GM18519 (cell line): ENCODE data around the gene CRYBA4.
A peak's percentile ranks its signal among the peaks of the same experiment; 100 is the strongest.
"Not testable (repeated sequence)": the region's sequence is repeated elsewhere in the genome, so short reads cannot be mapped to it uniquely, and the experiment has no call there.

Source experiments
- ATAC-seq: cut with Tn5 transposase; IDR thresholded peaks from one replicate; pipeline ENCODE4 v1.9.1; 2021; ENCODE audit warnings: mild to moderate bottlenecking, moderate library complexity; ENCODE audit not compliant: unreplicated experiment, low FRiP score

Gene CRYBA4

GRCh38 chr22:26593763-26594162 lies 28.0 kb upstream of the CRYBA4 start:
- ATAC-seq, result no peak

DNA sequence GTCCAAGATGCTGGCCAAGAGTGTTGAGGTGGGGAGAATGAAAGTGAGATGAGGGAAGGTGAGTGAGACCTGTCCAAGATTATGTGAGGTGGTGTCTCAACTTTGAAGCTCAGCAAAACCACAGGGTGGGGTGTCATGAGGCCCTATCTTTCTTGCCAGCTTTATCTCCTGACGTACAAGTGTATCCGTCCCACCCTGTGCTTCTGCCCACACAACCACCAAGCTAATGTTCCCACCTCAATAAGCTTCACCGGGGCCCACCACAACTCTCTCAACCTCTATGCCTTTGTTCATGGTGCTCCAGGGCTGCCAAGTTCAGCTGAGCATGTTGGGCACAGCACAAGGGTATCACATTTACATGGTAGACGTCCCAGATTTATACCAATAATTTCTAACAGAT lies 24.7 kb upstream of the CRYBA4 start:
- ATAC-seq, result no peak

- ATAC-seq, result no peak
Measured at GRCh38 chr22:26597480-26597879, 24.3 kb upstream of the CRYBA4 start.

- no peak for ATAC-seq
Measured at GRCh38 chr22:26599505-26599904, 22.3 kb upstream of the CRYBA4 start.

- no peak for ATAC-seq
Measured at GRCh38 chr22:26601726-26602125, 20.0 kb upstream of the CRYBA4 start.

DNA sequence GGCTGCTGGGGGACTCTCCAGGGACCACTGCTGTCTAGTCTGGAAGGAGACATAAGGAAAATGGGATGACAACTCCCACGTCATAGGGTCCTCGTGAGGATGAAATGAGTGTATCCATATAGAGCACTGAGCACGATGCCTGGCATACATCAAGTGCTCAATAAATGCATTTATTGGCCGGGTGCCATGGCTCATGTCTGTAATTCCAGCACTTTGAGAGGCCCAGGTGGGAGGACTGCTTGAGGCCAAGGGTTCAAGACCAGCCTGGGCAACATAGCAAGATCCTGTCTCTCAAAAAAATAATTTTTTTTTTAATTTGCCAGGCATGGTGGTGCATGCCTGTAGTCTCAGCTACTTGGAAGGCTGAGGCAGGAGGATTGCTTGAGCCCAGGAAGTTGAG lies 19.6 kb upstream of the CRYBA4 start:
- ATAC-seq, result no peak

GRCh38 chr22:26604368-26604767 lies 17.4 kb upstream of the CRYBA4 start:
- ATAC-seq, result no peak

- no peak for ATAC-seq
Measured at GRCh38 chr22:26606611-26607010, 15.2 kb upstream of the CRYBA4 start.

DNA sequence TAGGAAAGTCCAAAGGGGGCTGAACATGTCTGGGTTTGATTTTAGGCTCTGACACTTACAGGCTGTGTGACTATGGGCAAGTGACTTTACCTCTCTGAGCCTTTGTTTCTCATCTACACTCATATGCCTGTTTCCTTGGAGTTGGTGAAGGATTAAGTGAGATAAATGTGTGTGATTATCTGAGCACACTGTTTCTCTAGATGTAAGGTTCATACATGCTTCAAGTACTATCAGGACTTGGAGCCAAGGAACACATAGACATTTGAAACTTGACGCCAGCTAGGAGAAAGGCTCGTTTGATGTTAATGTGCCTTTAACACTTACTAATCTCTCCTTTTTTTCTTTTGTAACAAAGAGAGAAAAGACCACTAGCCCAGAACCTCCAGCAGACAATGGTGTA lies 13.6 kb upstream of the CRYBA4 start:
- no peak for ATAC-seq

DNA sequence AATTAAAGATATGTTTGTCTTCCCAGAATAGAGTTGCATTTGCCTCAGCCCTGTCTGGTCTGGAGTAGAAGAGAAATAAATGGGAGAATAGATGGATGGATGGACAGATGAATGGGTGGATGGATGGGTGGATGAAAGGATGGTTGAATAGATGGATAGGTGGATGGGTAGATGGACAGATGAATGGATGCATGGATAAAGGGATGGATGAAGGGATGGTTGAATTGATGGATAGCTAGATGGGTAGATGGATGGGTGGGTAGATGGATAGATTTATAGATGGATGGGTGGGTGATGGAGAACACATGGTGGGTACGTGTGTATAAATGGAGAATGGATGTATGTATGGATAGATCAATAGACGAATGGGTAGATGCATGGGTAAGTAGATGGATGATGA lies 12.5 kb upstream of the CRYBA4 start:
- ATAC-seq, result no peak

GRCh38 chr22:26610072-26610958 lies 11.4 kb upstream of the CRYBA4 start:
- ATAC-seq, result peak; percentile 71

DNA sequence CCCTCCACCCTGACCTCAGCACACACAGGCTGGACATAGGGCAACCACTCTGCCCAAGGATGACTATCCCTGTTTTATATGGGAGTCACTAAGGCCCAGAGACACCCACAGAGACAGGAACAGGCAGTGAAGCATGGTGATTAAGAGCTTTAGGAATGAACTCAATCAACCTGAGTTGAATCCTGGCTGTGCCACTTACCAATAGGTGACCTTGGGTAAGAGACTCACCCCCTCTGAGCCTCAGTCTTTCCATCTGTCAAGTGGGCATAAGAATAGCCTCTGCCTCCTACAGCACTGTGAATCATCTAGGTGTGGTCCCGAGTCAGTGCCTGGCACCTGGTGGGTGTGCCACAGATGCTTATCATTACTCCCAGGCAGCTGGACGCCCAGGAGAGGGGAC lies 10.8 kb upstream of the CRYBA4 start:
- ATAC-seq, result no peak

- no peak for ATAC-seq
Measured at GRCh38 chr22:26612652-26613051, 9.1 kb upstream of the CRYBA4 start.

- ATAC-seq, result not testable (repeated sequence)
Measured at GRCh38 chr22:26613753-26614152, 8.0 kb upstream of the CRYBA4 start.

- no peak for ATAC-seq
Measured at GRCh38 chr22:26614322-26614721, 7.4 kb upstream of the CRYBA4 start.

DNA sequence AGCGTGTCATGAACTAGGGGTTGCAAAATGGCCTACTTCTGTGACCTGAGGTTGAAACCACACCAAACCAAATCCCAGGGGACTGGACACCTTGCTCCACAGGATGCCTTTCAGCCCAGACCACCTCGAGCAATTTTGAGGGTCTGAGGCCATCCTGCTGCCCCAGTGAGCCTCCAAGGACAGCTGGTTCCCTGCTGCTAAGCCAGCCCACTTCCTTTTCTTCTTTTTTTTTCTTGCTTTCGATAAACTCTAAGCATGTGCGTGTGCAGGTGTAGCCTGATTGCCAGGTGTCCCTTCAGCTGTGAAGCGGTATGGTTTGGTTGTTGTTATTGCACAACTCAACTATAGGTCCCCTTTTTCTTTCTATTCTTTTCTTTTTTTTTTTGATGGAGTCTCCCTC lies 6.6 kb upstream of the CRYBA4 start:
- ATAC-seq, result no peak

DNA sequence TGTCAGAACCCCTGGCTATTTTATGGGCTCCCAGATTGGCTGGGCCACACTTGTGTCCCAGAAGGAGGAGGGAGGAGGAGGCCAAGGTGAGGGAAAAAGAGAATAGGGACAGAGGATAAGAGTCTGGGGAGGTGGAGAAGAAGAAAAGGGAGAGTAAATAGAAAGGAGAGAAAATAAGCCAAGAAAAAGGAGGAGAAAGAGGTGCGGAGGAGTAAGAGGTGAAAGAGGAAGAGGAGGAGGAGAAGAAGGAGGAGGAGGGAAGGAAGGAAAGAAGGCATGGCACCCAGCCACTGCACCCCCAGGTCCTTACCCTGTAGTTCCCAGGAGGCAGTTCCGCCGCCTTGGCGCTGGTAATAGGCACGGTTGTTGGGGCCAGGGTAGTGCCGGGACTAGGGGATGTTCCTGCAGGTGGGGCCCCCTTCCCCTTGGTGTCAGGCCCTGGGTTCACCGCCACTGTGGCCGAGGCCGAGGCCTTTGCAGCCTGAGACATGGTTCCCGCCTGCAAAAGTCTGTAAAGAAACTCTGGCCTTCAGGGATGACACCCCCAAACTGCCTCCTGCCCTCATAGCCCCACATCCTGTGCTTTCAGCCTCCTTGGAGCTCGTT lies 5.8 kb upstream of the CRYBA4 start:
- ATAC-seq, result no peak

DNA sequence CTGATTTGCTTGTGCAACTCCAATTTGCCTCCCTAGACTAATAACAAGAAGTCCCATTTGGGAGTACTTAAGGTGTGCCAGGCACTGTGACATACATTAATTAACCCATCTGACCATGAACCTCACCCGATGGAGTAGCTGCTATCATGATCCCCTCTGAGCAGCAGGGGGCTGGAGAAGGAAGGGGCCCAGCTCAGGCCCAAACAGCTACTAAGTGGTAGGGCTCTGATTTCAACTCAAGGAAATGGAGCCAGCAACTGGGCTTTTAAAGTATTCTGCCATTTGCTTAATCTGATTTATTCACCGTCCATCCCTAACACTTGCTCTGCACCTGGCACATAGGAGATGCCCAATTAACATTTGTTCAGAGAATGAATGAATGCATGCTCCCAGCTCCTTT lies 5.1 kb upstream of the CRYBA4 start:
- ATAC-seq, result no peak

DNA sequence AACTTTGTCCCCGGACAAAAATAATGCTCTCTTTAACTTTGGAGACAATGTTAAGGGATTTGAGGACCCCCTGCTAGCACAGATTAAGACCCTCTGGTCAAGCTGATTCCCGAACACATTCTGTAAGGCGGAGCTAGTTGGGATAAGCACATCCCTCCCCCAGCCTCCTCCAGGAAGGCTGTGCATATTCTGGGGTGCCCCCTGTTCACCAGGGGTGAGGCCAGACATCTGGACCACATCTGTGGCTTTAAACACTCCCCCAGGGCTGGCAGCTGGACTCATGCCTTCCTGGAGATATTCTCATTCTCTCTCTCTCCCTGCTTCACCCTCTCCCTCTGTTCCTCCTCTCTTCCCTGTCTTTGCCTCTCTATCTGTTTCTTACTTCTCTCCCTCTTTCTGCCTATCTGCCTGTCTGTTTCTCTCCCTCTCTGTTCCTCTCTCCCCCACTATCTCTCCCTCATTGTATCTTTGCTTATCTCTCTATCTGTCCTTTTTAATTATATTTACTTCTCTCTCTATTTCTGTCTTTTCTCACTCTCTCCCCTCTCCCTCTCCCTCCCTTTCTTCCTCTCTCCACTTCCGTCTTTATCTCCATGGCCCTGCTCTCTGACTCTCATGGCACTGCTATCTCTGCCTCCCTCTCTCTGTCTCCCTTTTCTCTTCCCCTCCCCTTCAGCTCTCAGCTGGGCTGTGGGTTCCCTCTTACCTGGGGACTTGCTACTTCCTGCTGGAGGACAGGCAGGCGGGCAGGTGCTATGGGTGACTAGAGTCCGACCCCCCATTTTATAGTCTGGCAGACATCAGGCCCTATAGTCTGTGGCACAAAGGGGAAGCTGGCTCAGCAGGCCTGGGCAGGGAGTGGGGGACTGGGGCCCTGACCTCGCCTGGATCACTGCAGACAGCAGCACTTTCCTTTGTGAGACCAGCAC lies 4.2 kb upstream of the CRYBA4 start, which contains the start of gene CRYBB1:
CRYBB1 (minus strand) TSS at position 757 of the 929 bp plus-strand sequence. CDS start 1,708 bp downstream, outside the sequence.
- no peak for ATAC-seq

- no peak for ATAC-seq
Measured at GRCh38 chr22:26618455-26618854, 3.3 kb upstream of the CRYBA4 start.

- no peak for ATAC-seq
Measured at GRCh38 chr22:26619510-26619909, 2.3 kb upstream of the CRYBA4 start.
